ENCODE results near the gene AUTS2. TPM values are rescaled to one million over a fixed set of nuclear protein-coding genes. Genes with fewer than 3 reads are reported as not detected.
"Not testable (repeated sequence)": the region's sequence is repeated elsewhere in the genome, so short reads cannot be mapped to it uniquely, and the experiment has no call there.

The AUTS2 gene
- polyA plus RNA-seq, 1 donor from 2014 or later = 8.9 TPM

DNA sequence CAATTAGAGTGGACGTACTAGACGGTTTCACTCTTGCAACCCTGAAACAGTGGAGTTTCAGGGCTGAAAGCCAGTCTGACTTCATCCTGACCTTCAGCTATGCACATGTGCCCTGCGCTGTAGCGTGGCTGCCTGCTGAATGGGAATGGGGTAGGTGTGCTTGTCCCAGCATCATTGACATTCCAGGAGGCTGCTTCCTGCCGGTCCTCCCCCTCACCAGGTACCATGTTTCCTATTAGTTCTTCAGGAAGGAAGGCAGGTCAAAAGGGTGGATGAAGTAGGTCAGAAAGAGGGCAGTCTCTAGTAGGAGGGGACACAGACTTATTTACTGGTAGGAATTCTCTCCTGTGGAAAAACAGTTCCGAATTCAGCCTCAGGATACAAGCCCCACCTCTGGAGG is 981.9 kb downstream of the AUTS2 start:
- H3K27me3 Mint-ChIP-seq = no peaks in the 10 kb centered on the region
- no peak overlapping the region for H3K27ac Mint-ChIP-seq
- no peak overlapping the region for H3K4me3 Mint-ChIP-seq
- H3K4me1 Mint-ChIP-seq = no peaks in the 10 kb centered on the region
- H3K36me3 Mint-ChIP-seq = peaks cover 14% of the 10 kb centered on the region
- peaks cover 0 to 5% (median 0%) of the 10 kb centered on the region in 3 donors for H3K9me3 Mint-ChIP-seq

- Mint-ChIP-seq H3K27ac (no peak overlapping the region), H3K4me3 (no peak overlapping the region), H3K36me3 (peaks cover 8% of the 10 kb centered on the region), H3K27me3 (no peaks in the 10 kb centered on the region), H3K4me1 (no peaks in the 10 kb centered on the region), H3K9me3 (peaks cover 0 to 4% (median 0%) of the 10 kb centered on the region in 3 donors)
Observed at GRCh38 chr7:70582927-70583895, 984.9 kb downstream of the AUTS2 start.

GRCh38 chr7:70583965-70584883 is 985.9 kb downstream of the AUTS2 start:
- Mint-ChIP-seq H3K27ac (no peak overlapping the region), H3K4me1 (no peaks in the 10 kb centered on the region), H3K4me3 (no peak overlapping the region), H3K9me3 (no peaks in the 10 kb centered on the region), H3K27me3 (no peaks in the 10 kb centered on the region), H3K36me3 (peaks cover 5% of the 10 kb centered on the region)

- H3K27me3 Mint-ChIP-seq = no peaks in the 10 kb centered on the region
- H3K27ac Mint-ChIP-seq = no peak overlapping the region
- H3K9me3 Mint-ChIP-seq = no peaks in the 10 kb centered on the region
- peaks cover 2% of the 10 kb centered on the region for H3K36me3 Mint-ChIP-seq
- H3K4me3 Mint-ChIP-seq = peak overlapping the region in 1 of 4 donors; percentile 8
- H3K4me1 Mint-ChIP-seq = no peaks in the 10 kb centered on the region
Observed at GRCh38 chr7:70585071-70585470, 986.8 kb downstream of the AUTS2 start.

GRCh38 chr7:70586822-70587221 is 988.5 kb downstream of the AUTS2 start:
- H3K27me3 Mint-ChIP-seq = no peaks in the 10 kb centered on the region
- no peak overlapping the region for H3K27ac Mint-ChIP-seq
- H3K4me3 Mint-ChIP-seq = no peak overlapping the region
- no peaks in the 10 kb centered on the region for H3K36me3 Mint-ChIP-seq
- H3K9me3 Mint-ChIP-seq = no peaks in the 10 kb centered on the region
- no peaks in the 10 kb centered on the region for H3K4me1 Mint-ChIP-seq

DNA sequence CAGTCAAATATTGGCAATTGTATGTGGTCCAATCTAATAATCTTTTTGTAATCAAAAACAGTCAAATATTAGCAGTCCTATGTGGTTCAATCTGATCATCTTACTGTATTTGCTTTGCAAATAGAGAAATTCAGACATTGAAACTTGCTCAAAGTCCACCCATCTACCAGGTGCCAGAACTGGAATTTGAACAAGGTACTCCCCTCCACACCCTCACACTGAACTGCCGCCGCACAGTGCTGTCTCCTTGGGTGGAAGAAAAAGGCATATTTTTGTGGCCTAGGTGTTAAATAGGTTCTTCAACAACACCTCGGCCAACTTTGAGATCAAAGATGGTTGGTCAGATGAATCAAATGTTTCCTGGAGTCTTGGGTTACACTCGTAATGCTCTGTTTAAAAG is 989.5 kb downstream of the AUTS2 start:
- Mint-ChIP-seq H3K4me1 (no peaks in the 10 kb centered on the region), H3K27me3 (no peaks in the 10 kb centered on the region), H3K36me3 (no peaks in the 10 kb centered on the region), H3K4me3 (no peak overlapping the region), H3K9me3 (no peaks in the 10 kb centered on the region), H3K27ac (no peak overlapping the region)

GRCh38 chr7:70588191-70588921 is 990.1 kb downstream of the AUTS2 start:
- Mint-ChIP-seq H3K27me3 (no peaks in the 10 kb centered on the region), H3K4me1 (no peaks in the 10 kb centered on the region), H3K4me3 (no peak overlapping the region), H3K27ac (peak overlapping the region in 1 of 3 donors; percentile 77), H3K9me3 (no peaks in the 10 kb centered on the region), H3K36me3 (no peaks in the 10 kb centered on the region)

GRCh38 chr7:70589010-70589409 is 990.7 kb downstream of the AUTS2 start:
- H3K4me1 Mint-ChIP-seq = no peaks in the 10 kb centered on the region
- no peak overlapping the region for H3K27ac Mint-ChIP-seq
- no peaks in the 10 kb centered on the region for H3K36me3 Mint-ChIP-seq
- no peaks in the 10 kb centered on the region for H3K9me3 Mint-ChIP-seq
- H3K4me3 Mint-ChIP-seq = no peak overlapping the region
- no peaks in the 10 kb centered on the region for H3K27me3 Mint-ChIP-seq

- Mint-ChIP-seq H3K36me3 (no peaks in the 10 kb centered on the region), H3K9me3 (no peaks in the 10 kb centered on the region), H3K27ac (no peak overlapping the region), H3K27me3 (peaks cover 1% of the 10 kb centered on the region), H3K4me1 (peaks cover 2 to 3% (median 3%) of the 10 kb centered on the region in 3 donors), H3K4me3 (no peak overlapping the region)
Observed at GRCh38 chr7:70589590-70589989, 991.3 kb downstream of the AUTS2 start.

- Mint-ChIP-seq H3K27ac (no peak overlapping the region), H3K4me3 (no peak overlapping the region), H3K27me3 (peaks cover 2% of the 10 kb centered on the region), H3K4me1 (peaks cover 3 to 5% (median 4%) of the 10 kb centered on the region in 3 donors), H3K9me3 (no peaks in the 10 kb centered on the region), H3K36me3 (no peaks in the 10 kb centered on the region)
Observed at GRCh38 chr7:70590126-70590854, 992.0 kb downstream of the AUTS2 start.

DNA sequence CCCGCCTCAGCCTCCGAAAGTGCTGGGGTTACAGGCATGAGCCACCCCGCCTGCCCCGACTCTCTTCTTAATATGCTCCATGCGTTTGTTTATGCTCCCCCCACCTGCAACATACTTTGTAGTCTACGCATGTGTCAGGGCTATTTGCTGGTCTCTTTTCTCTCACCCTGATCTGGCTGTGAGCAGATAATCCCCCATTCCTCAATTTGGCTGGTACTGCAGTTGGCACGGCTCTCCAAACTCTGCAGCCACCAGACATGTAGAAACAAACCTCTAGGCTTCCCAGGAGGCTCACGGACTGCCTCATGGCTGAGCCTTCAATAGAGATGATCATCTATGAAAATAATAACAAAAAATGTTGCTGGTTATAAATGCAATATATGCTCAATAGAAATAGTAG is 993.4 kb downstream of the AUTS2 start:
- Mint-ChIP-seq H3K4me1 (peaks cover 6 to 9% (median 9%) of the 10 kb centered on the region in 3 donors), H3K36me3 (no peaks in the 10 kb centered on the region), H3K4me3 (no peak overlapping the region), H3K27ac (no peak overlapping the region), H3K27me3 (peaks cover 9% of the 10 kb centered on the region), H3K9me3 (no peaks in the 10 kb centered on the region)

DNA sequence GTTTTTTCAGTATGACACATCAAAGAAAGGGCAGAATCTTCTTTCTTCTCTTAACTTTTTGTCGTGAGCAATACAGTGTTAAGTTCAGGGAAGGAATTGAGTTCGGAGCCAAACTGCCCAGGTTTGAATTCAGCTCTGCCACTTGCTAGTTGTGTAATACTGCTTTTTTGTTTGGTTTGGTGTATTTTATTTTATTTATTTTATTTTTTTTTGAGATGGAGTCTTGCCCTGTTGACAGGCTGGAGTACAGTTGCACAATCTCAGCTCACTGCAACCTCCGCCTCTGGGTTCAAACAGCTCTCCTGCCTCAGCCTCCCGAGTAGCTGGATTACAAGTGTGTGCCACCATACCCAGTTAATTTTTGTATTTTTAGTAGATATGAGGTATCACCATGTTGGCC is 993.9 kb downstream of the AUTS2 start:
- Mint-ChIP-seq H3K27me3 (peaks cover 12% of the 10 kb centered on the region), H3K27ac (no peak overlapping the region), H3K9me3 (no peaks in the 10 kb centered on the region), H3K4me3 (no peak overlapping the region), H3K4me1 (peaks cover 6 to 10% (median 9%) of the 10 kb centered on the region in 3 donors), H3K36me3 (no peaks in the 10 kb centered on the region)

DNA sequence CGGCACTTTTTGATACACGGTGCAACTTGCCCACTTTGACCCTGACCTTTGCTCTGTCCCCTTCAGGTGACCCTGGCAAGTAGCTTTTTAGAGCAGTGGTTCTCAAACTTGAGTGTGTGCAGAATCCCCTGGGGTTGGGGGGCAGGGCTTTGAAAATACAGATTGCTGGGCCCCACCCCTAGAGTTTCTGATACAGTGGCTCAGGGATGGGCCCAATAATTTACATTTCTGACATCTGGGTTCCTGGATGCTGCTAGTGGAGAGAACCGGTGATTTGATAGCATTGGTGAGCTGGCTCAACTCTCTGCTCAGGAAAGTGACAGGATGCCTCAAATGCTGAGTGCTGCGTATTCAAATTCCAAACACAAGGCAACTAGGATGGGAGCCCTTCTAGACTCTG is 995.9 kb downstream of the AUTS2 start:
- peak overlapping the region in 1 of 4 donors; percentile 84 for H3K4me3 Mint-ChIP-seq
- H3K36me3 Mint-ChIP-seq = no peaks in the 10 kb centered on the region
- H3K27me3 Mint-ChIP-seq = peaks cover 12% of the 10 kb centered on the region
- no peak overlapping the region for H3K27ac Mint-ChIP-seq
- peaks cover 6 to 10% (median 9%) of the 10 kb centered on the region in 3 donors for H3K4me1 Mint-ChIP-seq
- no peaks in the 10 kb centered on the region for H3K9me3 Mint-ChIP-seq

- H3K9me3 Mint-ChIP-seq, H3K4me1 Mint-ChIP-seq, H3K27ac Mint-ChIP-seq, H3K36me3 Mint-ChIP-seq: not testable (repeated sequence)
- H3K4me3 Mint-ChIP-seq = peak overlapping the region in 1 of 4 donors; percentile 84
- H3K27me3 Mint-ChIP-seq = peaks cover 12% of the 10 kb centered on the region
Observed at GRCh38 chr7:70594885-70595284, 996.6 kb downstream of the AUTS2 start.

Data from IgD-negative memory B cell (primary cell).